A673 (cell line): ENCODE data around the gene TNFAIP2.

Source experiments
- CTCF ChIP-seq: fragments of 300-800, 200-600 bp; sonication (generic); conservative IDR thresholded peaks from 2 replicates; pipeline ENCODE4 v1.5.1; 2017; ENCODE audit warnings: low read depth, mild to moderate bottlenecking, antibody characterized with exemption, low read length, moderate library complexity, mixed read lengths
- EZH2 ChIP-seq: fragments of 200-600 bp; sonication (generic); IDR thresholded peaks from 2 replicates; pipeline ENCODE4 v1.6.1; 2017; ENCODE audit warnings: borderline replicate concordance, low read depth, mild to moderate bottlenecking, mixed read lengths, antibody characterized with exemption, low read length; ENCODE audit not compliant: poor library complexity, severe bottlenecking

GRCh38 chr14:103122585-103122946, 695 bp upstream of the TNFAIP2 start:
- TF ChIP-seq CTCF (no peak), EZH2 (no peak)
